ENCODE data around the gene RAD51B.
"Not testable (repeated sequence)": the region's sequence is repeated elsewhere in the genome, so short reads cannot be mapped to it uniquely, and the experiment has no call there.

RAD51B gene

GRCh38 chr14:68421116-68421515, 601.5 kb downstream of the RAD51B start:
- DNase-seq = no peak

GRCh38 chr14:68423686-68424085, 604.1 kb downstream of the RAD51B start:
- DNase-seq = no peak

- no peak for DNase-seq
Measured at GRCh38 chr14:68424443-68425172, 605.0 kb downstream of the RAD51B start.

GRCh38 chr14:68426661-68427549, 607.3 kb downstream of the RAD51B start:
- peak; percentile 9 for DNase-seq

GRCh38 chr14:68427550-68427890, 607.9 kb downstream of the RAD51B start:
- DNase-seq = peak; percentile 34

- not testable (repeated sequence) for DNase-seq
Measured at GRCh38 chr14:68428900-68429299, 609.3 kb downstream of the RAD51B start.

- DNase-seq = not testable (repeated sequence)
Measured at GRCh38 chr14:68434173-68434572, 614.6 kb downstream of the RAD51B start.

- DNase-seq = not testable (repeated sequence)
Measured at GRCh38 chr14:68435631-68436030, 616.1 kb downstream of the RAD51B start.

- no peak for DNase-seq
Measured at GRCh38 chr14:68439676-68440075, 620.1 kb downstream of the RAD51B start.

GRCh38 chr14:68440820-68441219, 621.2 kb downstream of the RAD51B start:
- DNase-seq = no peak

- DNase-seq = no peak
Measured at GRCh38 chr14:68441542-68441941, 622.0 kb downstream of the RAD51B start.

- no peak for DNase-seq
Measured at GRCh38 chr14:68442828-68443629, 623.5 kb downstream of the RAD51B start.

GRCh38 chr14:68444449-68445168, 625.0 kb downstream of the RAD51B start:
- no peak for DNase-seq

GRCh38 chr14:68446243-68447040, 626.9 kb downstream of the RAD51B start:
- DNase-seq = no peak

GRCh38 chr14:68447581-68448251, 628.1 kb downstream of the RAD51B start:
- no peak for DNase-seq

GRCh38 chr14:68448252-68448902, 628.8 kb downstream of the RAD51B start:
- DNase-seq = no peak

- DNase-seq = no peak
Measured at GRCh38 chr14:68449561-68450181, 630.1 kb downstream of the RAD51B start.

GRCh38 chr14:68450391-68451120, 631.0 kb downstream of the RAD51B start:
- no peak for DNase-seq

- DNase-seq = no peak
Measured at GRCh38 chr14:68451696-68452373, 632.3 kb downstream of the RAD51B start.

All from DMS53 (cell line).